Neuronal stem cell (in vitro differentiated cells): ENCODE data around the gene THSD7A.

Source experiments
- DNase-seq: peaks from one replicate; pipeline ENCODE4 v3.0.0-alpha.2; 2013; ENCODE audit warnings: low spot score
- H2AFZ ChIP-seq: one replicate; pipeline ENCODE4 v1.6.1; 2013; ENCODE audit warnings: mild to moderate bottlenecking, low read length, inconsistent platforms
- H2AK5ac ChIP-seq: 2 replicates; pipeline ENCODE4 v1.6.1; 2013; ENCODE audit warnings: low read depth, mild to moderate bottlenecking, inconsistent platforms, low read length, moderate library complexity, mixed read lengths
- H2BK120ac ChIP-seq: 2 replicates; pipeline ENCODE4 v1.6.1; 2013; ENCODE audit warnings: low read depth, mild to moderate bottlenecking, inconsistent platforms, low read length, moderate library complexity, mixed read lengths
- H2BK12ac ChIP-seq: one replicate; pipeline ENCODE4 v1.6.1; 2013; ENCODE audit warnings: low read length, inconsistent platforms
- H2BK15ac ChIP-seq: 2 replicates; pipeline ENCODE4 v1.6.1; 2013; ENCODE audit warnings: mild to moderate bottlenecking, low read length, inconsistent platforms, mixed read lengths
- H2BK5ac ChIP-seq: one replicate; pipeline ENCODE4 v1.6.1; 2013; ENCODE audit warnings: inconsistent platforms, mild to moderate bottlenecking, low read length, moderate library complexity
- H3K14ac ChIP-seq: one replicate; pipeline ENCODE4 v1.6.1; 2013; ENCODE audit warnings: low read length, inconsistent platforms
- H3K18ac ChIP-seq: 2 replicates; pipeline ENCODE4 v1.6.1; 2013; ENCODE audit warnings: low read length, inconsistent platforms
- H3K23ac ChIP-seq: 2 replicates; pipeline ENCODE4 v1.6.1; 2013; ENCODE audit warnings: low read depth, mild to moderate bottlenecking, mixed read lengths, low read length, inconsistent platforms; ENCODE audit not compliant: poor library complexity
- H3K27ac ChIP-seq: replicated peaks from 3 replicates; pipeline ENCODE4 v1.5.1; 2013; ENCODE audit warnings: low read length, inconsistent platforms
- H3K27me3 ChIP-seq, 3 experiments: 2 replicates each; pipeline ENCODE4 v1.6.1; 2013; ENCODE audit warnings: low read length in 3 of 3, mild to moderate bottlenecking in 2 of 3, inconsistent platforms in 1 of 3, low read depth in 1 of 3, mixed read lengths in 1 of 3, moderate library complexity in 1 of 3; ENCODE audit not compliant: control insufficient read depth in 3 of 3, insufficient read depth in 3 of 3
- H3K36me3 ChIP-seq, 2 donors: replicated peaks in 1 of 2; 2 replicates each; pipeline ENCODE4 v1.6.1; 2013; ENCODE audit warnings: low read length in 2 of 2; ENCODE audit not compliant: control insufficient read depth in 2 of 2, insufficient read depth in 2 of 2
- H3K4ac ChIP-seq: 2 replicates; pipeline ENCODE4 v1.6.1; 2013; ENCODE audit warnings: inconsistent platforms, mild to moderate bottlenecking, low read length, moderate library complexity
- H3K4me1 ChIP-seq, 2 donors: 1 replicate in 1 of 2; 2 replicates in 1 of 2; pipeline ENCODE4 v1.6.1; 2013; ENCODE audit warnings: low read length in 2 of 2, low read depth in 1 of 2; ENCODE audit not compliant: control insufficient read depth in 2 of 2, insufficient read depth in 1 of 2
- H3K4me2 ChIP-seq: one replicate; pipeline ENCODE4 v1.6.1; 2013; ENCODE audit warnings: mild to moderate bottlenecking, low read length, inconsistent platforms; ENCODE audit not compliant: insufficient read depth, poor library complexity, severe bottlenecking
- H3K4me3 ChIP-seq, 2 donors: 2 replicates each; pipeline ENCODE4 v1.5.1; 2013; ENCODE audit warnings: low read length in 2 of 2, mild to moderate bottlenecking in 2 of 2, inconsistent platforms in 1 of 2, moderate library complexity in 1 of 2
- H3K79me1 ChIP-seq: one replicate; pipeline ENCODE4 v1.6.1; 2013; ENCODE audit warnings: low read depth, mild to moderate bottlenecking, inconsistent platforms, low read length, moderate library complexity
- H3K9ac ChIP-seq: one replicate; pipeline ENCODE4 v1.6.1; 2013; ENCODE audit warnings: mild to moderate bottlenecking, low read depth, low read length, inconsistent platforms; ENCODE audit not compliant: poor library complexity
- H3K9me3 ChIP-seq, 2 donors: replicated peaks in 1 of 2; 2 replicates each; pipeline versions ENCODE3 to v1.6.1; 2013; ENCODE audit warnings: low read length in 2 of 2, mild to moderate bottlenecking in 2 of 2, inconsistent platforms in 1 of 2, low read depth in 1 of 2, mixed read lengths in 1 of 2, moderate library complexity in 1 of 2; ENCODE audit not compliant: control insufficient read depth in 2 of 2, insufficient read depth in 1 of 2
- H4K8ac ChIP-seq: one replicate; pipeline ENCODE4 v1.6.1; 2013; ENCODE audit warnings: low read depth, mild to moderate bottlenecking, inconsistent platforms, low read length, moderate library complexity
- H4K91ac ChIP-seq: one replicate; pipeline ENCODE4 v1.6.1; 2013; ENCODE audit warnings: low read length, low read depth, mild to moderate bottlenecking, inconsistent platforms; ENCODE audit not compliant: poor library complexity
- WGBS, 2 donors: extraction: QIAGEN DNeasy Blood & Tissue Kit; methylation state at CpG; one replicate each; pipeline ENCODE4 v1.1.7; 2013; ENCODE audit warnings: missing lambda C conversion rate in 2 of 2, mixed read lengths in 1 of 2; ENCODE audit not compliant: insufficient read length in 2 of 2, insufficient replicate concordance in 1 of 2; ENCODE audit errors: extremely low coverage in 2 of 2; 5-methylcytosine and 5-hydroxymethylcytosine counted together

THSD7A gene

DNA sequence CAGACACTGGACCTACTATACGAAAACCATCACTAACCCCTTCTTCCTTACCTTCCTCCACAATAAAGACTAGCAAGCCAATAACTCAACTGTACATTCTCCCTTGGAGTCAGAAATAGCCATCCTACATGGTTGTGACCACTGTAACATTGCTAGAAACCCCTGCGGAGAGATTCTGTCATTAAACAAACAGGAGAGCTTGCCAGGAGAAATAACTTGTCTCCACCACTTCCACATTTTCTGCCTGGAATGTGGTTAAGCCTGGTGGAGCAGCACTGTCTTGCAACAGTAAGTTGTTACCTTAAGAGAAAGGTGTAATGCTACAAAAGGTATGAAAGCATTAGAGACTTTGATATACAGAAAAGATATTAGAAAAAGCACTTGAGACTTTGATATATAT, 45.8 kb downstream of the THSD7A start:
- Histone ChIP-seq H2BK12ac (no peak overlapping the region), H3K18ac (no peak overlapping the region), H3K23ac (no peak overlapping the region), H4K8ac (no peak overlapping the region), H3K4me3 (no peak overlapping the region), H2BK120ac (no peak overlapping the region), H3K14ac (no peak overlapping the region), H3K4ac (no peak overlapping the region), H2AK5ac (no peak overlapping the region), H3K4me1 (no peaks in the 10 kb centered on the region), H2AFZ (no peak overlapping the region), H2BK5ac (no peak overlapping the region), H3K4me2 (no peak overlapping the region), H3K9me3 (no peaks in the 10 kb centered on the region), H2BK15ac (no peak overlapping the region), H3K9ac (no peak overlapping the region), H3K79me1 (no peaks in the 10 kb centered on the region), H3K27ac (no peak overlapping the region), H3K27me3 (no peaks in the 10 kb centered on the region), H4K91ac (no peak overlapping the region), H3K36me3 (no peaks in the 10 kb centered on the region)
- no peak for DNase-seq
- no CpG with 5 or more reads among the region's 2 CpGs for WGBS, 2 donors

DNA sequence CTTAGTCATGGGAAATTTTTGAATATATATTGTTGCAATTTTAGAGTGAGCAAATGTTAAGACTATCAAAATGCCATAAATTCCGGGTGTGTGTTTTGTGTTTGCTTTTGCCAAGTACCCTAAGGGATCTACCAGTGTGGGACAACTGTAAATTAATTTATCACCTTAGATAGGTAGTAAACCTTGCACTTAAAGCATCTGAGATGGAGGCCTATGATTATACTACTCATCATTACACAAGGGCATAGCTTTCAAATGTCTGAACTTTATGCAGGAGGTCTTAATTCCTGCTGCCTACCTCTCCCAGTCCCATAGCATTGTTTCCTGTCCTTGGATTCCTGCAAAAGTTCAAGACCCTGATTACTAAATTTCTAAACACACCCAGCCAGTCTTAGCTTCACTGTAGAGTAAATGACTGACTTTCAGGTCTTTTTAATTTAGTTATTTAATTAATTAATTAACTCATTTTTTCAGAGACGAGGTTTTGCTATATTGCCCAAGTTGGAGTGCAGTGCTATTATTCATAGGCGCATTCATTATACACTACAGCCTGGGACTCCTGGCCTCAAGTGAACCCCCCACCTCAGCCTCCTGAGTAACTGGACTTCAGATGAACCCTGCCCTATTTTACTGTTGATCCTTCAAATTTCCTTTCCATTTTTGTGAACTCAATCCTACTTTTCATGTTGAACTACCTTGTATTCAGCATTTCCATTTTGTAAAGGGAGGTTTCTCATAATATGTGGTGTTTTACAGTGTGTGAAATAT, 47.0 kb downstream of the THSD7A start:
- Histone ChIP-seq H3K36me3 (no peaks in the 10 kb centered on the region), H3K27ac (no peak overlapping the region), H3K79me1 (no peaks in the 10 kb centered on the region), H2BK12ac (no peak overlapping the region), H3K4me3 (no peak overlapping the region), H2BK120ac (no peak overlapping the region), H2AK5ac (no peak overlapping the region), H3K4ac (no peak overlapping the region), H3K9ac (no peak overlapping the region), H3K27me3 (no peaks in the 10 kb centered on the region), H2BK15ac (no peak overlapping the region), H2AFZ (no peak overlapping the region), H3K4me1 (no peaks in the 10 kb centered on the region), H3K9me3 (no peaks in the 10 kb centered on the region), H3K18ac (no peak overlapping the region), H4K8ac (no peak overlapping the region), H4K91ac (no peak overlapping the region), H3K4me2 (no peak overlapping the region), H2BK5ac (no peak overlapping the region), H3K14ac (no peak overlapping the region), H3K23ac (no peak overlapping the region)
- no peak for DNase-seq
- WGBS, 2 donors: no CpG with 5 or more reads among the region's 3 CpGs

DNA sequence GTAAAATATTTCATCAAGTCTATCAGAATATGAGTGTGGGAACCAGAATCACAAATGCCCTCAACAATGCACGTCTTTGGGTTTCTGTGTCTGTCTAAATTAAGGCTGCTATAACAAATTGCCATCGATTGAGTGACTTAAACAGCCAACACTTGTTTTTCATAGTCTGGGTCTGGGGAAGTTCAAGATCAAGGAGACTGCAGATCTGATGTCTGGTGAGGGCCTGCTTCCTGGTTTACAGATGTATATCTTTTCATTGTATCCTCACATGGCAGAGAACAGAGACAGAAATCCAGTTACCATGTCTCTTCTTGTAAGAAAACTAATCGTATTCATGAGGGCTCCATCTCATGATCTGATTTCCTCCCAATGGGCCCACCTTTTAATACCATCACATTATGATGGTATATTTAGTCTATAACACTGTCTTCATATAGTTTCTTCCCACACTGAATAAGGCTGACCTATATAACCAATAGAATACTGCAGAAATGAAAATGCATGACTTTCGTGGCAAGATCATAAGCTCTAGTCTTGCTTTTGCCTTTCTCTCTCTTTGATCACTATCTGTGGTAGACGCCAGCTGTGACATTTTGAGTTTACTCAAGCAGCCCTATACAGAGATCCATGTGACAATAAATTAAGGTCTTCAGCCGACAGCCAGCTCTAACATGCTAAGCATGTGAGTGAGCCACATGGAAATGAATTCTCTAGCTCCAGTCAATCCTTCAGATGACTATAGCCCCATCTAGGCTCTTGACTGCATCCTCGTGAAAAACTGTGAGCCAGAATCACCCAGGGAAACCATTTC, 51.9 kb downstream of the THSD7A start:
- H3K27ac ChIP-seq: no peak overlapping the region
- H3K9ac ChIP-seq: no peak overlapping the region
- no peaks in the 10 kb centered on the region for H3K36me3 ChIP-seq
- H2BK12ac ChIP-seq: no peak overlapping the region
- H2BK15ac ChIP-seq: no peak overlapping the region
- no peaks in the 10 kb centered on the region for H3K27me3 ChIP-seq
- DNase-seq: no peak
- H4K91ac ChIP-seq: no peak overlapping the region
- no peak overlapping the region for H2BK120ac ChIP-seq
- no peak overlapping the region for H3K4me3 ChIP-seq
- no peak overlapping the region for H2AK5ac ChIP-seq
- H3K4me1 ChIP-seq: no peaks in the 10 kb centered on the region
- H3K18ac ChIP-seq: no peak overlapping the region
- H3K9me3 ChIP-seq: no peaks in the 10 kb centered on the region
- H3K4me2 ChIP-seq: no peak overlapping the region
- H2AFZ ChIP-seq: no peak overlapping the region
- H3K23ac ChIP-seq: no peak overlapping the region
- H3K4ac ChIP-seq: no peak overlapping the region
- H2BK5ac ChIP-seq: no peak overlapping the region
- WGBS, 2 donors: no CpG with 5 or more reads among the region's 7 CpGs
- H4K8ac ChIP-seq: no peak overlapping the region
- no peak overlapping the region for H3K14ac ChIP-seq
- H3K79me1 ChIP-seq: no peaks in the 10 kb centered on the region

- Histone ChIP-seq H3K23ac (no peak overlapping the region), H3K4me2 (no peak overlapping the region), H4K91ac (no peak overlapping the region), H2BK12ac (no peak overlapping the region), H3K14ac (no peak overlapping the region), H3K79me1 (no peaks in the 10 kb centered on the region), H2AFZ (no peak overlapping the region), H3K4ac (no peak overlapping the region), H2BK5ac (no peak overlapping the region), H2BK120ac (no peak overlapping the region), H3K36me3 (no peaks in the 10 kb centered on the region), H3K4me1 (no peaks in the 10 kb centered on the region), H3K4me3 (no peak overlapping the region), H3K18ac (no peak overlapping the region), H2AK5ac (no peak overlapping the region), H3K9ac (no peak overlapping the region), H4K8ac (no peak overlapping the region), H3K9me3 (no peaks in the 10 kb centered on the region), H3K27me3 (no peaks in the 10 kb centered on the region), H3K27ac (no peak overlapping the region), H2BK15ac (no peak overlapping the region)
- no CpG with 5 or more reads among the region's 2 CpGs for WGBS, 2 donors
- DNase-seq: no peak
Measured at GRCh38 chr7:11776039-11776438, 56.0 kb downstream of the THSD7A start.
